Measurements from ENCODE around the gene WDR5.

The WDR5 gene

DNA sequence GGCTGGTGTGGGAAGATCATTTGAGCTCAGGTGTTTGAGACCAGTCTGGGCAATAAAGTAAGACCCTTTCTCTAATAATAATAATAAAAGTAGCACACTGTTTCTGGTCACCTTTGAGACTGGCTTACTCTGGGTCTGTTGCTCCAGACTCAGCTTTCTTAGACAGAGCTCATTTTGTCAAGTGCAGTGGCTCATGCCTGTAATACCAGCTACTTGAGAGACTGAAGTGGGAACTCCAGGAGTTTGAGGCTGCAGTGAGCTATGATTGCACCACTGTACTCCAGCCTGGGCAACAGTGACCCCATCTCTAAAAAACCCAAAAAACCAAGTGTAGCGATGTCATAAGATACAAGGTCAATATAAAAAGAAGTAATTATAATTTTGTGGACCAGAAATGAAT lies 64.8 kb downstream of the WDR5 start:
- DNase-seq (ENCODE audit: extremely low spot score, insufficient read length, low read depth): no peak
- no peak for FAIRE-seq

- DNase-seq (ENCODE audit: extremely low spot score, insufficient read length, low read depth) (no peak), FAIRE-seq (no peak)
These were observed 67.3 kb downstream of the WDR5 start for GRCh38 chr9:134203224-134203623.

DNA sequence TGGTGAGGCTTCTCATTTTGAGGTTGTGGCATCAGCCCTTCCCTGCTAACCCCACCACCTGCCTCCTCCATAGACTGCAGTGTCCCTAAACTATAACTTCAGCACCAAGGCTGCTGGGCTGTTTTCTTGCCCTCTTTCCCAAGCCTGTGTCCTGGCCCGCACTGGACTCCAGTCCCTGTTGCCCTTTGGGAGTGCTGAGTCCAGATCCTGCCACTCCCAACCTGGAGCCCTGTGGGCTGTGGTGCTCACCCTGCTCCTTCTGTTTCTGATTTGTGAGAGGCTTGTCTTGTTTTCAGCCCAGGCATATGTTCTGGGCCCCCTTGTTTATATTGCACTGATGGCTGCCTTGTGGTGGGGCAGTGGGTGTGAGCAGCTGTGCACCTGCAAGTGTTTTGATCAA lies 68.2 kb downstream of the WDR5 start:
- FAIRE-seq (no peak), DNase-seq (ENCODE audit: extremely low spot score, insufficient read length, low read depth) (no peak)

GRCh38 chr9:134204991-134205578 lies 69.2 kb downstream of the WDR5 start:
- no peak for DNase-seq (ENCODE audit: extremely low spot score, insufficient read length, low read depth)
- no peak for FAIRE-seq

DNA sequence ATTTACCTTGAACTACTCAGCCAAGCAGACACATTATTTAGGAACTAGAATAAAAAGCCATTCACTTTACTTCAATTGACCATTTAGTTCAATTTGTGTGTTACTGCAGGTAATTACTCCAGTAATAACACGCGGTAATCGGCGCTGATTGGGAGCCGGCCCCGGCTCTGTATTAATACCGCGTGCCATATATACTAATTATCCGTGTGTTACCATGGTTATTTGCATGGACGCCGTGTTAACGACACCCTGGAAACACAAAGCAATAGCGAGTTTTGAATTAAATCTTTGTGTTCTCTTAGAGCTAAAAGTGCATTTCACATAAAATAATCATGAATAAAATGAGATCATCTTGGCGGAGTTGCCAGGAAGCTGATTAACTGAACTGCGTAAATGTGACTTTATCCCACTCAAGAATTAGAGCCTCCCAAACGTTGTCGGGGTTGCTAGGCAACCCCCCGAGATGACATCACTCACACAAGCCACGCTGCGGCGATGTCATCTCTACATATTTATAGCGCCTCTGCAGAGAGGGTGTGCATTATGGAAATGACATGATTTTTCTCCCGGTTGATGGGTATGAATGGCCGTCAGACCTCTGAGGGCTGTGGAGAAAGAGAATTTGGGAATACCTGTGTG lies 69.9 kb downstream of the WDR5 start:
- no peak for DNase-seq (ENCODE audit: extremely low spot score, insufficient read length, low read depth)
- no peak for FAIRE-seq

DNA sequence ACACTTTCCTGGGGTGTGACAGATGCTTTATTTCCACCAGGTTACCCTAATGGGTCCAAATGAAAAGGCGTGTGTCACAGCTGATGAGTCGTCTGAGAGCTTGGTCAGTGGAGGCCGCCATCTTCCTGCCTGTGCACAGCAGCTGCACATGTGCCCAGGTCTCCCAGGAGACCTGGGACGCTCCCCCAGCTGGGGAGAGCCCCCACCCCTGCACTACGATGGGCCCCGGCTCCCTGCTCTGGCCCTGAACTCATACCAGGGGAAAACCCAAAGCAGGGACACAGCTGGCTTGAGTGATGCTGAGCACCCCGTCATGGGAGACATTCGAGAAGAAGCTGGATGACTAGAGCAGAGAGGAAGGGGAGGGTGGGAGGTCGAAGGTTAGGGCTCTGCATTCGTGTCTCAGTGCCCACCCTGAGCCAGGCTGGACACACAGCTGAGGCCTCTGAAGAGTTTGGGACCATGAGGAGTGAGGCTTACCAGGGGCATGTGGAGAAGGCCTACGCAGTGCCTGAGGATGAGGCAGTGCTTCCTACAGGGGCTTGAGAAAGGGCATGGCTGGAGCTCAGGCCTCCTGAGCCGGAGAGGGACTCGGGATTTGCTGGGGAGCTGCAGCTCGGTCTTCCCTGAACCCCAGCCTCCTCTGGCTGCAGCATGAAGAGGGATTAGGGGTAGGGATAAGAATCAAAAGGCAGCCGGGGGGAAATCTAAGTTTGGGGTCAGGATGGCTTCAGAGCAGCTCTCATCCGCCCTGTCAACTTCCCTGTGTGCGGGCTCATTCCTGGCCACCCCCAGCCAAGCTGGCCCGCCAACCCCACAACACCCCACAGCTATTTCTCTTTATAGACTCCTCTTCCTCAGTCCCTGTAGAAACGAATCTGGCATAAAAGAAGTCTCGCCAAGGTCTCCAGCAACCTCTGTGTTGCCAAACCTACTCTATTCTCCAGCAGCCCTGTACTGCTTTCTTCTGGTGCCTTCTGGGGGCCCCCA lies 70.7 kb downstream of the WDR5 start:
- FAIRE-seq: no peak
- DNase-seq (ENCODE audit: extremely low spot score, insufficient read length, low read depth): no peak

DNA sequence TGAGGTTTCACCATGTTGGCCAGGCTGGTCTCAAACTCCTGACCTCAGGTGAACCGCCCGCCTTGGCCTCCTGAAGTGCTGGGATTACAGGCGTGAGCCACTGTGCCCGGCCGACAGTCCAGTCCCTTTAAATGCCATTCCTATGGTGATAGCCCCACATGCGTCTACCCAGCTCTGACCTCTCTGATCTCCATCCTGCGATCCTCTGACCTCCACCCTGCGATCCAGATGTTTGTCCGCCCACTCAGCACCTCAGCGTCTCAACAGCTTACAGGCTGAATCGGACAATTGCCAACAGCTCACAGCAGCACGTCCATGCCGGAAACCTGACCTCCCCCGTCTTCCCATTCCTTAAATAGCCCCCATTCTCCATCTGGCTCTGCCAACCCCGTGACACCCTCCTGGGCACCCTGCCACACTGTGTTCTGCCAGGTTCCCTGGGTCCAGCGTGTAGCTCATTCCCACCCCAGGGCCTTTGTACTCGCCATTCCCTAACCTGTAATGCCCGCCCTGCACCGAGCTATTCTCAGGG lies 72.5 kb downstream of the WDR5 start:
- no peak for FAIRE-seq
- no peak for DNase-seq (ENCODE audit: extremely low spot score, insufficient read length, low read depth)

DNA sequence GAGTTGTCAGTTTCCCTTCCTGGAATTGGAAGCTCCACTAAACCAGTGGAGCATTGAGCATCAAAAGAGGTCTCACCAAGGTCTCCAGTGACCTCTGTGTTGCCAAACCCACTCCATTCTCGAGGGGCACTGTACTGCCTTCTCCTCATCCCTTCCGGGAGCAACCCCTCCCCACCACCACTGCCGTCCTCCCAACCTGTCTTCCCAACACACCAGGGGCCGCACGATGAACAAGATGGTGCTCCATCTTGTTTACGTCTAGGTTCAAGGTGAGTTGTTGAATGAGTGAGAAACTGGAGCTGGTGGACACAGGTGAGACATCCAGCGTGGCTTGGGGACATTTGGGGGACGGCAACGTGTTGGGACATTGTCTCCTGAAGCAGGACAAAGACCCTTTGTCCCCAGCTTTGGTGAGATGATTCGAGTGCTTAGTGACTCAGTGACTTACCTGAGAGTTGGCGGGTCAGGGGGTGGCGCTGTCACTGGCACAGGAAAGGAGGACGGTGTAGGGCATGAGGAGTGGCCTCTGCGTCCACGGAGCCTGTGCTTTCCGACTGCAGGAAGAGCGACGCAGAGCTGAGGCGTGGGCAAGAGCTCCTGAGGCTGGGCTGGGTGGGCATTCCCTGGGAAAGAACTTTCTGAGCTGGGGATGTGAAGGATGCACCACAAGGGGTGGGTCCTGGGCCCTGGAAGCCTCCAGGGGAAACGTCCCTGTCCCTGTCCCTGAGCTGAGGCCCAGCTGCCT lies 73.3 kb downstream of the WDR5 start:
- FAIRE-seq (no peak), DNase-seq (ENCODE audit: extremely low spot score, insufficient read length, low read depth) (no peak)
